A673 (cell line): Measurements from ENCODE around the gene ACOX3. TPM values are rescaled to one million over a fixed set of nuclear protein-coding genes. Genes with fewer than 3 reads are reported as not detected.

Experiments
- BruUV-seq: library from RNA; stranded (reverse); fragments of 400-500 nt; replicated peaks from 2 replicates; lab custom pipeline; 2021; lab: Mats Ljungman, UMichigan
- CTCF ChIA-PET: fragments of 300-600 bp; sonication (Branson Sonifier 250); formaldehyde crosslinking; loops from one replicate; lab custom pipeline; 2022; ENCODE audit warnings: antibody characterized with exemption; lab: Charles Lee
- POLR2A ChIA-PET: fragments of 300-600 bp; sonication (Branson Sonifier 250); formaldehyde crosslinking; loops from one replicate; lab custom pipeline; 2022; ENCODE audit warnings: antibody characterized with exemption; ENCODE audit not compliant: low non-redundant PET; lab: Charles Lee
- DNase-seq: peaks from one replicate; pipeline ENCODE4 v3.0.0-alpha.2; 2015; ENCODE audit warnings: low spot score
- H3K27ac ChIP-seq: fragments of 200-600 bp; sonication (generic); 2 replicates; pipeline ENCODE4 v1.5.1; 2016; ENCODE audit warnings: mixed run types, low read depth, mild to moderate bottlenecking, mixed read lengths, antibody characterized with exemption, low read length; ENCODE audit not compliant: poor library complexity, severe bottlenecking
- H3K27me3 ChIP-seq: fragments of 200-600 bp; sonication (generic); replicated peaks from 2 replicates; pipeline ENCODE4 v1.6.1; 2017; ENCODE audit warnings: mixed run types, low read depth, mild to moderate bottlenecking, mixed read lengths, antibody characterized with exemption, low read length; ENCODE audit not compliant: insufficient read depth, poor library complexity
- H3K36me3 ChIP-seq: fragments of 200-600 bp; sonication (generic); 2 replicates; pipeline ENCODE4 v1.6.1; 2016; ENCODE audit warnings: mixed run types, mild to moderate bottlenecking, mixed read lengths, antibody characterized with exemption, low read length; ENCODE audit not compliant: insufficient read depth, poor library complexity, severe bottlenecking
- H3K4me1 ChIP-seq: fragments of 200-600 bp; sonication (generic); 2 replicates; pipeline ENCODE4 v1.6.1; 2017; ENCODE audit warnings: mixed run types, mild to moderate bottlenecking, mixed read lengths, antibody characterized with exemption, low read length; ENCODE audit not compliant: insufficient read depth, poor library complexity, severe bottlenecking
- H3K4me3 ChIP-seq: fragments of 200-600 bp; sonication (generic); 2 replicates; pipeline ENCODE4 v1.5.1; 2016; ENCODE audit warnings: low read depth, mixed run types, mild to moderate bottlenecking, mixed read lengths, low read length; ENCODE audit not compliant: poor library complexity, severe bottlenecking
- H3K9me3 ChIP-seq: fragments of 200-600 bp; sonication (generic); 2 replicates; pipeline ENCODE4 v1.6.1; 2016; ENCODE audit warnings: mixed run types, low read depth, mild to moderate bottlenecking, mixed read lengths, antibody characterized with exemption, low read length; ENCODE audit not compliant: poor library complexity, severe bottlenecking
- EZH2 ChIP-seq: fragments of 200-600 bp; sonication (generic); IDR thresholded peaks from 2 replicates; pipeline ENCODE4 v1.6.1; 2017; ENCODE audit warnings: borderline replicate concordance, low read depth, mild to moderate bottlenecking, mixed read lengths, antibody characterized with exemption, low read length; ENCODE audit not compliant: poor library complexity, severe bottlenecking
- intact Hi-C: fragments of 100-400 bp; cut with micrococcal nuclease; formaldehyde crosslinking; loops from one replicate; pipeline ENCODE4 v1.10.0; 2022; ENCODE audit not compliant: unreplicated experiment
- total RNA-seq: library from RNA; stranded (reverse); gene quantifications from 2 replicates; pipeline ENCODE4 v1.2.3, GENCODE V29; 2021
- TF ChIP-seq, protein P1 (sequence below): fragments of 300-800, 200-600 bp; sonication (generic); conservative IDR thresholded peaks from 2 replicates; pipeline ENCODE4 v1.5.1; 2017; ENCODE audit warnings: low read depth, mild to moderate bottlenecking, antibody characterized with exemption, low read length, moderate library complexity, mixed read lengths

Gene ACOX3
- total RNA-seq, 1 experiment from 2014 or later = 14.3 TPM

DNA sequence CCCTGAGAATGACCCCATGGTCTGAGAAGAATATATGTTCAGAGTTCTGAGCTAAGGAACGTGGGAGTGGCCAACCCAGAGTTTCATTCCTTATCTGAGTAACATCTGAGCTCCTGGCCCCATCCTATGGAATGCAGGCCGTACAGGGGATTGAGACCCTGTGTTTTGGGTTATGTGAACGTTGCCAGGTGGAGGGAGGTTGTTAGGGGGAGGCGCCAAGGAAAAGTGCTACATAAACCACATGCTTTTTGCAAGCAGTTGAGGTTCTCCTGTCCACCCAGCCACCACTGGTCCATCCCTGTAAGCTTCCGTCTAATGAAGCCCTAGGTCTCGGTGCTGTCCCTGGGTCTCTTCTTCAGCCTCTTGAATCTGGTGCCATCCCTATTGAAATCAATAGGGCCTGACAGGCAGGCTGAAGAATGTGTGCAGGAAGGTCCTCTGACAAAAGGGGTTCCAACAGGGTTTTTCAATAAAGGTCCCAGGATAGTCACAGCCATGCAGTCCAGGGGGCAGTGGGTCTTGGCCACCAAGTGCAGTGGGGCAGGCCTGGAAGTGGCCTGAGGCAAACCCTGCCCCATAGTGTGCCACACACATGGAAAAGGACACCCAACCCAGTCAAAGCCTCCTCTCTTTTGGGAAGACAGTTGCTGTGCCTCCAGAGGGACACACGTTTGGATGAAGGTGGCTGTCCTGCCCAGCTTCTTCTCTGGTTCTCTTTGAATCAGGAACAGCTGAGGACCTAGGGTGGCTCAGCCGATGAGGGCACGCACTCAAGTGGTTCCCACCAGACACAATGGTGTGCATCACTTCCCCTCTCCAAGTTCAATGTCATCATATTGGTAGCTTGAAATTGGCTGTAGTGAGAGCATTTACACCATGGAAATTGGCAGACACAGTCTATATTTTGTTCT is 117.5 kb downstream of the ACOX3 start:
- Histone ChIP-seq H3K4me1 (no peaks in the 10 kb centered on the region), H3K27ac (no peak overlapping the region), H3K36me3 (no peaks in the 10 kb centered on the region), H3K27me3 (no peaks in the 10 kb centered on the region), H3K4me3 (no peak overlapping the region), H3K9me3 (no peaks in the 10 kb centered on the region)
- BruUV-seq = no TSS peak
- ChIA-PET CTCF (no interaction called here), POLR2A (no interaction called here)
- TF ChIP-seq, protein P1, sequence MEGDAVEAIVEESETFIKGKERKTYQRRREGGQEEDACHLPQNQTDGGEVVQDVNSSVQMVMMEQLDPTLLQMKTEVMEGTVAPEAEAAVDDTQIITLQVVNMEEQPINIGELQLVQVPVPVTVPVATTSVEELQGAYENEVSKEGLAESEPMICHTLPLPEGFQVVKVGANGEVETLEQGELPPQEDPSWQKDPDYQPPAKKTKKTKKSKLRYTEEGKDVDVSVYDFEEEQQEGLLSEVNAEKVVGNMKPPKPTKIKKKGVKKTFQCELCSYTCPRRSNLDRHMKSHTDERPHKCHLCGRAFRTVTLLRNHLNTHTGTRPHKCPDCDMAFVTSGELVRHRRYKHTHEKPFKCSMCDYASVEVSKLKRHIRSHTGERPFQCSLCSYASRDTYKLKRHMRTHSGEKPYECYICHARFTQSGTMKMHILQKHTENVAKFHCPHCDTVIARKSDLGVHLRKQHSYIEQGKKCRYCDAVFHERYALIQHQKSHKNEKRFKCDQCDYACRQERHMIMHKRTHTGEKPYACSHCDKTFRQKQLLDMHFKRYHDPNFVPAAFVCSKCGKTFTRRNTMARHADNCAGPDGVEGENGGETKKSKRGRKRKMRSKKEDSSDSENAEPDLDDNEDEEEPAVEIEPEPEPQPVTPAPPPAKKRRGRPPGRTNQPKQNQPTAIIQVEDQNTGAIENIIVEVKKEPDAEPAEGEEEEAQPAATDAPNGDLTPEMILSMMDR = no peak
- no peak for TF ChIP-seq EZH2
- no peak for DNase-seq
- intact Hi-C loops = no loop called here

DNA sequence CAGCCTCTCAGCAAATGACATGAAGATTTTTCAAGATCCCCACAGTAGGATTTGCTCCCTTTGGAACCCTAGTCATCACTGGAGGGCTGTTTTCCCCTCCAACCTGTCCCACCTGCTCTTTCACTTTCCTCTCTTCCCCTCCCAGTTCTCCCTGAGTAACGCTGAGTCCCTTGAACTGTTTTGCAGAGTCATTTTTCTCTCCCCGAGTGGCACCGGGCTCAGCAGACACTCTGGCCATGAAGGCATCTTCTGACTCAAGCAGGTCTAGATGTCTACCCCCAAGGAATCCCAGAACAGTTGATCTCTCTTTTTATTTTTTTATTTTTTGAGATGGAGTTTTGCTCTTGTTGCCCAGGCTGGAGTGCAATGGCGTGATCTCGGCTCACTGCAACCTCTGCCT is 118.8 kb downstream of the ACOX3 start:
- no peaks in the 10 kb centered on the region for H3K9me3 ChIP-seq
- no peak for DNase-seq
- ChIA-PET CTCF (no interaction called here), POLR2A (no interaction called here)
- H3K27me3 ChIP-seq = no peaks in the 10 kb centered on the region
- intact Hi-C loops = no loop called here
- no peaks in the 10 kb centered on the region for H3K36me3 ChIP-seq
- no peaks in the 10 kb centered on the region for H3K4me1 ChIP-seq
- no peak for TF ChIP-seq EZH2
- TF ChIP-seq, protein P1 = no peak
- BruUV-seq = no TSS peak
- no peak overlapping the region for H3K27ac ChIP-seq
- no peak overlapping the region for H3K4me3 ChIP-seq

DNA sequence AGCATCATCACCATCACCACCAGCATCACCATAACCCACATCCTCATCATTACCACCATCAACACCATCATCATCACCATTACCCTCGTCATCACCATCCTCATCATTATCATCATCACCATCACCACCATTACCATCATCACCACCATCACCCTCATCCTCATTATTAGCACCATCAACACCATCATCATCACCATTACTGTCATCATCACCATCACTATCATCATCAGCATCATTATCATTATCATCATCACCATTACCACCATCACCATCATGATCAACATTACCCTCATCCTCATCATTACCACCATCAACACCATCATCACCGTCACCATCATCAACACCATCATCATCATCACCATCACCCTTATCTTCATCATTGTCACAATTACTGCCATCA is 119.3 kb downstream of the ACOX3 start:
- Histone ChIP-seq H3K4me3 (no peak overlapping the region), H3K27me3 (no peaks in the 10 kb centered on the region), H3K9me3 (no peaks in the 10 kb centered on the region), H3K4me1 (peaks cover 3% of the 10 kb centered on the region), H3K36me3 (no peaks in the 10 kb centered on the region), H3K27ac (no peak overlapping the region)
- BruUV-seq = no TSS peak
- ChIA-PET CTCF (no interaction called here), POLR2A (no interaction called here)
- DNase-seq = no peak
- intact Hi-C loops = no loop called here
- TF ChIP-seq, protein P1 = no peak
- no peak for TF ChIP-seq EZH2
